T-helper 1 cell treated with Interleukin-12 subunit alpha and Interleukin-12 subunit beta and Interleukin-4 antibody, amounts not matched to agents 30 ng/mL and 1 ng/mL, for 36 hours (primary cell): ENCODE results near the gene ZCCHC9. TPM values are rescaled to one million over a fixed set of nuclear protein-coding genes. Genes with fewer than 3 reads are reported as not detected.

Experiments
- intact Hi-C: fragments of 100-400 bp; cut with micrococcal nuclease; formaldehyde crosslinking; loops from one replicate; pipeline ENCODE4 v1.15.1; 2024
- total RNA-seq: library from RNA; stranded (reverse); gene quantifications from 2 replicates; pipeline ENCODE4 v1.2.3, GENCODE V29; 2022

ZCCHC9 gene
- total RNA-seq, 1 donor from 2014 or later, result 37.5 TPM

DNA sequence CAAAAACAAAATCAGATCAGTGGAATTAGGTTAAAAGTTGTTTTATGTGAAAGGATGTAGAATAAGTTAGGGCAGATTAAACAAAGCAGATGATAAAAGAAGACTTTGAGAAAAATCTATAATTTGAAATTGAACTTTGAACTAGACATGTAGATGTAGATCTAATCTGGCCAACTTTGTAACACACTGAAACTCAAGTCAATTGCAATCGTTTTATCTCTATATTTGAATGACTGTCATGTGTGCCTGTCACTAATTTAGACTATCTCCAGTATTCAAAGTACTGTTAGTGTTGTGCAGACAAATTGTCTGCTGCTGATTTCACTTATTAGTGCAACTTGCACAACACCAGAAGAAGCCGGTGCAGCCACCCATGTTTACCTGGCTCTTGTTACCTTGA lies 52.7 kb downstream of the ZCCHC9 start:
- intact Hi-C loops, result no loop called here

DNA sequence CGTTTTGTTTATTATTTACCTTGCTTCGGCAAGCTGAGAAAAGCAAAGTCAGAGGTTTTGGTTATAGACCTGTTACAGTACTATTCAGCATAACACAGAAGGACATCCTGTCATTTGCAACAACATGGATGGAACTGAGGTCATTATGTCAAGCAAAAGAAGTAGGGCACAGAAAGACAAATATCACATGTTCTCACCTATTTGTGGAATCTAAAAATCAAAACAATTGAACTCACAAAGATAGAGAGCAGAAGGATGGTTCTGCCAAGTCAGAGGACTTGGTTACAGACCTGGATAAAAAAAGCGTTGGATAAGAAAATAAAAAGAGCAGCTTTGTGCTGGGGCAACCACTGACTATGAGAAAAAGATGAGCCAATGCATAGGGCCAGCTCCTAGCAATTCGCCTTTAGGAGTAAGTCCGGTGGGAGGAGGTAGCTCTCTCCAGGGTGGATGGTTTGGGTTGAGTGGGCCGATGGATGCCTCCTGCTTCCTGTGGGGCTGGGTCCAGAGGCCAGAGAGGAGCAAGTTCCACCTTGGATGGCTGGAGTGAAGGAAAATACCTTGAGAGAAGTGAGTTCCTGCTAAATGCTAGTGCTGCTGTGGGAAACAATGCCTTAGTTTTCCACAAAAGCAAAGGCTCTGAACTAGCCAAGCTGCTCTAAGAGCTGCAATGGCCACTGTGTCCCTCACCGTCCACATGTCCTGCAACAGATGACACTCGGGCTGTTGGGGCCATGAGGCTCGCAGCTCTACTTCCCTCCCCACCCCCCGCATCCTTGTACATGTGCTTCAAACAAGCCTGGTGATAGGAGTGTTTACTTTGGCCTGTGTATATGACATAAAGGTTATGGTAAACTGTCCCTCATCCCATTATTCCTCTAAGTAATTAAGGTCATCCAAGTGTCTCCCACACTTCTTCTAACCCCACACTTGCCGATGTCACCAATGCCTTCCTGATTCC lies 54.2 kb downstream of the ZCCHC9 start:
- intact Hi-C loops, result no loop called here

DNA sequence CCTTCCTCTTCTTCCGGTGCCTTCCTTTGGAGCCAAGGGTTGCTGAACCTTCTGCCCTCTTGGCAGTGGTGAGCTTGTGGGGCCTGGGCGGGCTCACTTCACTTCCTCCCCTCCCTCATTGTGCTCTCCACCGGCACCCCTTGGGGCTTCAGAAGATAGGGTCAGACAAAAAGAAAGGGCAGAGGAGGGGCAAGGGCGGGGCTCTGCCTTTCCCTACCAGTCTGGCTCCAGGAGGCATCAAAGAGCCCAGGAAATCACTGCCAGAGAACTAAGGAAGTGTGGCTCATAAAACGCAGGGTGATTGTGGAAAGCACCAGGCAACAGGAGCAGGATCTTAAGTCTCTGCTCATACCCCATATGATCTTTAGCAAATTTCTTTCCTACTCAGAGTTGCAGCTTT lies 57.7 kb downstream of the ZCCHC9 start:
- intact Hi-C loops, result no loop called here

DNA sequence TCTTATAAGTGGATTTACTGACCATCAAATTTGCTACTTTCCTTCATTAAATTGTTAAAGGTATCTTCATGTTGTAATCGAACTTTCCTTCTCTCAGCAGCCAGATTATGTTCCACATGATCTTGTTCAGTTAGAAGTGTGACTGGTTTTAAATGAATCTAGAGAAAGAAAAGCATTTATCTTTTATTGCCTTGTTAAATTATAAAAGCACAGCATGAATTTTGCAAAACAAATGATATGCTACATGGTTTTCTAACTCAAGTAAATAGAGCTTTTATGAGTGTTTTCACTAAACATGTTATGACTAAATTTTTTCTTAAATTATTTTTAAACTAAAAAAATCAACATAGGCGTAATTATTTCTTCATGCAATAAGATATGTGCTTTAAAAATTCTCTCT lies 58.5 kb downstream of the ZCCHC9 start:
- intact Hi-C loops, result no loop called here

DNA sequence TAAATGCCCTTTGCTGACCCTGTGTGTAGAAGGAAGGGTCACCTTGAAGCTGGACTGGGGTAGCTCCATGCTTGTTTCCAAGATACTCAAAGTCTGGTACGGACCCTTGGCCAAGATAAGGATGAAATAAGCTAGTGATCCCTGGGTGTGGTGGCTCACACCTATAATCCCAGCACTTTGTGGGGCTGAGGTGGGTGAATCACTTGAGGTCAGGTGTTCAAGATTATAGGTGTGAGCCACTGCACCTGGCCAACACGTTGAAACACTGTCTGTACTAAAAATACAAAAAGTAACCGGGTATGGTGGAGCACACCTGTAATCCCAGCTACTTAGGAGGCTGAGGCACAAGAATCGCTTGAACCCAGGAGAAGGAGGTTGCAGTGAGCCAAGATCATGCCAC lies 59.3 kb downstream of the ZCCHC9 start:
- intact Hi-C loops, result no loop called here

DNA sequence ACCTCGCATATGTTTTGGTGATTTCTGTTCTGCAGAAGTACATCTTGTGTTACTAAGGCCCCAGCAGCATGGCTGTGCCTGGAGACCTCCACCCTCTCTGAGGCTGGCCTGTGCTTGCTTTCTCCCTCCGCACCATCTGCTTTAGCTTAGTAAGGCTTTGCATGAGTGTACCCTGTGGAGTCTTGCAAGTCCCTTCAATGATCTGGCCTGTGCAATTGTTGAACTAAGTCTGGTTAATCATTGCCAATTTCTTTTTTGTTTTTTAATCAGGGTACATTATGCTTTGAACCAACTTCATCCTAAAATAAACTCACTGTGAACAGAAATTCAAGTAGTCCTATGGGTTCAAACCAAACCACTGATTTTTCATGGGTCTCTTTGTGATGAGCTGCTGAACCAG lies 60.2 kb downstream of the ZCCHC9 start:
- intact Hi-C loops, result no loop called here

Other genes with a start within 250 kb of the ZCCHC9 start
- gene CKMT2, start 68.3 kb upstream of the ZCCHC9 start, total RNA-seq, result 0.27 TPM in 1 of 2 replicates, not detected in the other
- gene ACOT12, start 92.5 kb downstream of the ZCCHC9 start, total RNA-seq, result not detected in 2 replicates